Measurements from ENCODE around the gene FAM3D.

The FAM3D gene

DNA sequence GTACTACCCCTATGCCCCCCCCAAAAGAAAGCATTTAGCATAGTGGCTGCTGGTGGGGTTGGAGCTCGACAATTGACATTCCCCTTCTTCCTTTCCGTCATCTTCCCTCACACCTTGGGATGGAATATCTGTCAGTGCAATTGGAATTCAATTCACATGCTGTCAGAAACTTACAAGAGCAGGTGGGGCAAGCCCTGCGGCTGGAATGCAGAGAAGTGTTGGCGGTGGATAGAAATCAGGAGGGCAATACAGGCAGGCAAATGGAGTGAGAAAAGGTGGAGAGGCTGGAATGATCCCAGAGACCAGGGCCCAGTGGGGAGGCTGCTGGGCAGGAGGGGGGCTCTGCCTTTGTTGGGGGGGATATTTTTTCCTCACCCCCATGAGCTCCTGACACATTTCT lies 44.1 kb downstream of the FAM3D start:
- FAIRE-seq = no peak
- no peak for TF ChIP-seq POLR2A (IDR thresholded peaks at IDR 0.05; ENCODE audit: low read depth, low read length)
- DNase-seq (ENCODE audit: insufficient read length, low spot score) = no peak

DNA sequence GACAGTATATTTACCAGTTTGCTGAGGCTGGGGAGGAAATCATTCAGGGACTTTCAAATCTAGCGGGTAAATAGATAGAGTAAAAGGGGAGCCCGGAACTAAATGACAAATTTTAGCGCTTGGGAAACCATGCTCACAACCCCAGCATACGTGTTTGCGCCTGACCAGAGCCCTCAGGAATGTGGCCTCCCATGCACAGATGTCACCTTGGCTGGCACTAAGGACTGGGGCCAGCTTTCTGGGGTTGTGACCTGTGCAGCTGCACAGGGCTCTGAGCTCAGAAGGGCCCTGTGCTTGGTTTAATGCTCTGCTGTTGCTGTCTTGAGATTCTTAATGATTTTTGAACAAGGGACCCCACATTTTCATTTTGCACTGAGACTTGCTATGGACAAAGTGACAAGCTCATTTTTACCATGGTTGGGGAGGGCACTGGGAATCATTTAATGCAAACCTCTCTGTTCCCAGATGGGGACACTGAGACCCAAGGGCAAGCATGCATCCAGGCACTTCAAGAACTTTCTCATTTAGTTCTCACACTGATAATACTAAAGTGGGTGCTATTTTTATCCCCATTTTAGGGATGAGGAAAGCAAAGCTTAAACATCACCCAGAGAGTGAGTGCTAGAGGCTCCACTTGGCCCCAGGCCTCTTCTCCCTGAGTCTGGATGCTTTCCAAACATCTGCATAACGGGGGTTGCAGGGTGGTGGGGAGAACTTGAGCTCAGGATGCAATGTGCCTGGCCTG lies 45.3 kb downstream of the FAM3D start:
- no peak for FAIRE-seq
- no peak for TF ChIP-seq POLR2A (IDR thresholded peaks at IDR 0.05; ENCODE audit: low read depth, low read length)
- no peak for DNase-seq (ENCODE audit: insufficient read length, low spot score)

DNA sequence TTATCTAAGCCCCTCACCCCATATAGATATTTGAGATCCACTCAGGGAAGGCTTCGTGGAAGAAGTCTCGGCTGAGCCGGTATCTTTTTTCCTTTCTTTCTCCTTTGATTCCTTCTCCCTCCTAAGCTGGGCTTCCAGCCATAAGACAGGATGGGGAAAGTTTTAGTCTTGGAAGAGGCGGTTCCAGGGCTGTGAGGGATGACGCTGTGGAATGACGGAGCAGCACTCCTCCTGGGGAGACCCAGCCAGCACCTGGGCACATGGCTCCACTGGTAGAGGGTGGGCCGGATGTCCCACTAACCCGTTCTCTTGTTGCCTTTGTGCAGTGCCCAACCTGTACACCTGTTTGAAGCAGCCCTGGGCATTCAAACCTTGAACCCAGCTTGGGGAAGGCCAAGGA lies 46.2 kb downstream of the FAM3D start:
- DNase-seq (ENCODE audit: insufficient read length, low spot score) (no peak), FAIRE-seq (no peak)
- TF ChIP-seq POLR2A (IDR thresholded peaks at IDR 0.05; ENCODE audit: low read depth, low read length) = no peak

DNA sequence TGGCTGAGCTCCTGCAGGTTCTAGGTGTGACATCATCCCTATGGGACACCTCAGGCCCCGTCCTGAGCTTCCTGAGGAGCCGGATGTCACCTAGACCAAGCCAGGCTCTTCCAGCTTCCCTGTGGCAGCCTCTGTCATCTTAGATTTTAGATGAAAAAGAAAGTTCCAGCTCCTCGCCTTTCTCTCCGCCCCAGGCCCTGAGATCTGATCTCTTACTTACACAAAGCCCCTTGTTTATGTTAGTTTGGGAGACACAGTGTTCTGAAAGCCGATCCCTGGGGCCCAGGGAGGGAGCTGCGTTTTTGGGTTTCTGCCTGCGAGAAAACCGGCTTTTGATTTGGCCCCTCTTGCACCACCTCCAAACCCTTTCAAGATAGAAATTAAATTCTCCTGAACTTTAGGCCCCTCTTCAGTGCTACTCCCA lies 49.2 kb downstream of the FAM3D start:
- DNase-seq (ENCODE audit: insufficient read length, low spot score) (no peak), FAIRE-seq (no peak)
- no peak for TF ChIP-seq POLR2A (IDR thresholded peaks at IDR 0.05; ENCODE audit: low read depth, low read length)

DNA sequence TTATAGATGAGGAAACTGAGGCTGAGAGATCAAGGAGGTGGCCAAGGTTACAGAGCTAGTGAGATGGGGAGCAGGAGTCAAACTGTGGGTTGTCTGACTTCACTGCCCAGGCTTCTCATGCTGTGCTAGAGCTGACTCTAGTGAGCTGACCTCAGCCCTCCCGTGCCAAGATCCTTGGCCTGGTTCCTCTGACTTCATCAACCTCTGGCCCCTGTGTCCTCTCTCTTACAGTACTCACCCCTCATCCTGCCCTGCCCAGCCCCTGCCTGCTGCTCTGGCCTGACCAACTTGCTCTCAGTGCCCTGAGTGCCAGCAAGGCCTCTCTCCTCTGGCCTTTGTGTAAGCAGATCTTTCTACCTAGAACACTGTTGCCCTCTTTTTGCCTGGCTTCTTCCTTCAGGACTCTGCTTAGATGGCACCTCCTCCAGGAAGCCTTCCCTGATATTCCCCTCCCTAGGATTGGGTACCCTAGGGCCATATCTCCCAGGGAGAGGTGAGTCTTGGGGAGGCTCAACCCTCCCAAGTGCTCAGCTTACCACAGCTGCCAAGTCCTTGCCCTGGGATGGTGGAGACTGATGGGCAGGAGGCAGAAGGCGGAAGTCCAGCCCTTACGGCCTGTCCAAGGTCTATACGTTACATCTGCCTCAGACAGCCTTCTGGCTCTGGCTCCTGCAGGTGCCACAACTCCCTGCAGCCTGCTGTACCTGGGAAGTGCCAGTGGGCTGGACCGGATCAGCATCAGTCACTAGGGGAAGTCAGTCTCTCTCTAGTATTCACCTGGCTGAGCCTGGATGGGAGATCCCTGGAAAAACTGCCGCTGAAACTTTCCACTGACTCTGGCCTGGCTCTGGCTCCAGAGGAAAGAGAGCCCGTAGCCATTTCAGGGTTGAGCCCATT lies 53.1 kb downstream of the FAM3D start:
- DNase-seq (ENCODE audit: insufficient read length, low spot score) = peak; percentile 33
- TF ChIP-seq POLR2A (IDR thresholded peaks at IDR 0.05; ENCODE audit: low read depth, low read length) = no peak
- no peak for FAIRE-seq

DNA sequence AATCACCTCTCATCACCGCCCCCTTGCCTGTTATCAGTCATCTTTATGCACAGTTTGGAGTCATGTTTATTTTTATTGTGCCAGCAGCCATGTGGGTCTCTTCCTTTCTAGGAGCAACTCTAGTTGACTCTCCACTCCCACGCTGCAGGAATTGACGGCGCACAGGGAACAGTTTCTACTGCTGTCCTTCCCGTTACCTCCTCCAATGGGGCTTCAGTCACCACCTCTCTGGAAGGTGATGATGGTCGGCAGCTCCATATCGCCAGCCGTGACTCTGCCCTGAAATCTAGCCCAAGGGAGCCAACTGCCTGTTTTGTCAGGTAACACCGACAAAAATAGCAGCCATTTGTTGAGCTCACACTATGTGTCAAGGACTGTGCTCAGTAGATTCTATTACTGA lies 53.7 kb downstream of the FAM3D start:
- TF ChIP-seq POLR2A (IDR thresholded peaks at IDR 0.05; ENCODE audit: low read depth, low read length) = no peak
- FAIRE-seq (no peak), DNase-seq (ENCODE audit: insufficient read length, low spot score) (no peak)

DNA sequence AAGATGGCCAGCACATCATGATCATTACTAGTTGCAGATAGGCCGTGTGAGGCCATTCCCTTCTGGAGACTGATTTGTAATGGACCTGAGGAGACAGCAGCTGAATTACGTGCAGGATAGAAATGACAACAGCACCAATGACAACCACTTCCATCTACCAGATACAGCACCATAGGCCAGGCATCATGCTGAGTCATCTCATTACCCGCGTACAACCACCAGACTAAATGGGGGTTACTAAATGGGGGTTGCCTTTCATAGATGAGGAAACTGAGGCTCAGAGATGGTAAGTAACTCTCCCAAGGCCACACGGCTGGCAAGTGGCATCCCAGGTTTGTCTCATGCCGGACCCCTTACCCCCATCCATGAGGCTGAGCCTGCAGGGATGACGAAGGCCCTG lies 56.6 kb downstream of the FAM3D start:
- TF ChIP-seq POLR2A (IDR thresholded peaks at IDR 0.05; ENCODE audit: low read depth, low read length) = no peak
- DNase-seq (ENCODE audit: insufficient read length, low spot score) = no peak
- no peak for FAIRE-seq

DNA sequence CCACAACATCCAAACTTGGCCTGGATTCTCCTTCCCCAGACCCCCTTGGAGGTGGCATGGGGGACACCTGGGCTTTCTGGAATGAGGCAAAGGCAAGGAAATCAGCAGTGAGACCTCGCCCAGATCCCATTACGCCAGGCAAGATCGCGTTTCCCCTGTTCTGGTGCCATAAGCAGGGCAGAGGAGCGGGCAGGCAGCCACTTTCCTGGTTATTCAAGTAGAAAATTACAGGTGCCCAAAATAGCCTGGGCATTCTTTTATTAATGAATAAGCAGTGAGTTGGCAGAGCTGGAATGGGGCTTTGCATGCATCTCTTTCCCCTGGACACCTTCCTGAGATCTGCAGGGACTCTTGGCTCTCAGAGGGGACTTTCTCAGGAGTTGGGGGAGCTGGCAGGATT lies 57.9 kb downstream of the FAM3D start:
- no peak for TF ChIP-seq POLR2A (IDR thresholded peaks at IDR 0.05; ENCODE audit: low read depth, low read length)
- DNase-seq (ENCODE audit: insufficient read length, low spot score) (no peak), FAIRE-seq (no peak)

DNA sequence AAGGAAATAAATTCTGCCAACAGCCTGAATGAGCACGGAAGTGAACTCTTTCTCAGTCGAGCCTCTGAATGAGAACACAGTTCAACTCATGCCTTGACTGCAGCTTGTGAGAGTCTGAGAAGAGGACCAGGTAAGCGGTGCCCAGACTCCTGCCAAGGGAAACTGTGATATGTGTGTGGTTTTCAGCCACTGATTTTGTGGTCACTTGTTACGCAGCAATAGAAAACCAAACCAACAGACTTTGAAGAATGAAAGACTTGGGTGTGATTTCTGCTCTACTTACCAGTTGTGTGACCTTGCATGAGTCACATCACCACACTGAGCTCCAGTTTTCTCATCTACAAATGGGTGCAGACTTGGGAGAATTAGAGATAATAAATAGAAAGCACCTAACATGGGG lies 58.8 kb downstream of the FAM3D start:
- TF ChIP-seq POLR2A (IDR thresholded peaks at IDR 0.05; ENCODE audit: low read depth, low read length) = no peak
- no peak for FAIRE-seq

DNA sequence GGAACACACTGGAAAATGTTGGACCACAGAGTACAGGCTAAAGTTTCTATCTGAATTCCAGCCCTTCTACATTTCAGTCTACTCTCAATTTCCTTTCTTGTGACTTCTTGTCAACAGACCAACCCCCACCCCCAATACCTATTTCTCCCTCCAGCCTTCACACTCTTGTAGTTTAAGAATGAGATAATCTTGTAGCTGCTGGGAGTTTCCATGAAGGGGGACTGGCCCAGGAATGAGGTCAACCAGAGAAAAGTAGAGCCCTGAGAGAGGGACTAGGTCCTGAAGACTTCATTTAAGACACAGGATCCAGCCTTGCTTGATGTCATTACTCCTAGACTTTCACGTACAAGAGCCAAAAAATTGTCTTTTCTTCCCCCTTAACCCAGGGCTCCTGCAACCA lies 59.9 kb downstream of the FAM3D start:
- FAIRE-seq (no peak), DNase-seq (ENCODE audit: insufficient read length, low spot score) (no peak)
- no peak for TF ChIP-seq POLR2A (IDR thresholded peaks at IDR 0.05; ENCODE audit: low read depth, low read length)

More for the DNA sequence above, 58.8 kb downstream of the FAM3D start:
- no peak for DNase-seq (ENCODE audit: insufficient read length, low spot score)

DNA sequence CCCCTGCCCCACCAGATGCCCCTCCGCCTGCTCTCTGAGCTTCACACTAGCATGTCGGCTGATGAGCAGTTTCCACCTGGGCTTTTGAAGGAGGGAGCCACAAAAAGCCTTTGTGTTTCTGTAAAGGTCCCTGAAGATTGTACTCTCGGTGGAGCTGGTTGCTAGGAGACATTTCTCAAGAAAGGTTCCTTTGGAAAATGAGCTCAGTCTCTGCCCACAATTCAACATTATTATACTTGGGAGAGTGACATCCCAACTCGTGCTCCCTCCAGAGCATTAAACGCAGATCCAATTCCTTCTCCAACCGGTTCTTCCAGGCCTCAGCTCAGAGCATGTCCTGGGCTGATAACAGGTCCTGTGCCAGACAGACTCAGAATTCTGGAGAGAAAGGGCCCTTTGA lies 62.5 kb downstream of the FAM3D start:
- FAIRE-seq = no peak
- no peak for TF ChIP-seq POLR2A (IDR thresholded peaks at IDR 0.05; ENCODE audit: low read depth, low read length)
- DNase-seq (ENCODE audit: insufficient read length, low spot score) = no peak

DNA sequence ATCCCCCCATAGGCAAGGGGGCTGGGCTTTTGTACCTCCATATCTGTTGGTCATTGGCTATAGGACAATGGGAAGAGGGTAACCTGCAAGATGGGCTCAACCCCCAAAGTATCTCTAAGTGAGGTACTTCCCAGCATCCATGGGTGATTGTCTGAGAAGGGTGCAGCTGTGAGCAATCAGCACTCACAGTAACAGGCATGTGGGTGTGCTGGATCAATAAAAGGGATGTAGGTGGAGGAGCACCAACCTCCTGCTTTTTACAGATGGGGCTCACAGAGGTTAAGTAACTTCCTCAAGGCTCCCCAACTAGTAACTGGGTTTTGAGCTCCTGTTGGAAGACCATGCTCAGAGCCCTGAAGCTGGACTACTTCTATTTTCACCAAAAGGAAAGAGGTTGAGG lies 63.0 kb downstream of the FAM3D start:
- no peak for FAIRE-seq
- TF ChIP-seq POLR2A (IDR thresholded peaks at IDR 0.05; ENCODE audit: low read depth, low read length) = no peak
- no peak for DNase-seq (ENCODE audit: insufficient read length, low spot score)

DNA sequence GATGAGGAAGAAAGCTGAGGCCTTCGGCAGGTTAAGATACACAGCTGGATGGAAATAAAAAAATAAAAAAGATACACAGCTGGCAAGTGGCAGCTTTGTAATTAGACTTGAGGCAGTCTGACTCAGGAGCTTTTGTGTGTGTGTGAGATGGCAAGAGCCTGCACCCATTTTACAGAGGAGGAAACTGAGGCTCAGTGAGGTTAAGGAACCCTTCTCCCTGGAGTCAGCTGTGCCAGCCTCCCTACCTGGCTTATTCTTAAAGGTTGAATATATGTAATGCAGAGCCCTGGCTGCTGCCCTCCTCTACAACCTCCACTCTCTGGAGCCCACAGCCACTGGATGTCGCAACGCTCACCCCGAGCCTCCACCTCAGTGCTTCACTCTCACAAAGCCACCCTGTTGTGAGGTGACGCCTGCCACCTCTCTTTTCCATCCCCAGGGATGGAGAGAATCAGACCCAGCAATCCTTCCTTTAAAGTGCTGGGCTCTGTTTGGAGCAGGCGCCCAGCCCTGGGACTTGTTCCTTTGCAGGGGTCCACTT lies 68.7 kb downstream of the FAM3D start:
- DNase-seq (ENCODE audit: insufficient read length, low spot score) (no peak), FAIRE-seq (no peak)
- TF ChIP-seq POLR2A (IDR thresholded peaks at IDR 0.05; ENCODE audit: low read depth, low read length) = no peak

DNA sequence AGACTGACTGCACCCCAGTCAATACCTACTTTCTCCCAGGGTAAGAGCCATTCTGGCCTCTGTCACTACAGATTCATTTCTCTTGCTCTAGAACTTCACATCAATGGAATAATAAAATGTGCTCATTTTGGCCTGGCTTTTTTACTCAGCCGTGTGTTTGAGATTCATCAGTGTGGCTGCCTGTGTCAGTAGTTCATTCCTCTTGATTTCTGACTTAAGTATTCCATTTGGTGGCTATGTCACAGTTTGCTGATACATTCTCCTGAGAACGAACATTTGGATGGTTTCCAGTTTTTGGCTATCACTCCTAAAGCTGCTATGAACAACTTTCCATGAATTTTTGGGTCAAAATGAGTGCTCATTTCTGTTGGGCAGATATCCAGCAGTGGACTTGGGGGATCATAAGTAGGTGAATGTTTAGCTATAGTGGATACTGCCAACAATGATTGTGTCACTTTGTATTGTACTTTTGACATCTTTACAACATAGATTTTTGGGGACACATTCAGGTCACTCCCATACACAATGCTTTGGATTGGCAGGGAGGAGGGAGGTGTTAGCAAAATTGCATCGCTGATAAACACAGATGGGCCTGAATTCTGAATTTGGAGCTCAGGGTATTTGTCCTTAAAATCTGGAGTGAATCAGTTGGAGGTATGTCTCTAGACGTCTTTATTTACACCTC lies 69.6 kb downstream of the FAM3D start:
- no peak for TF ChIP-seq POLR2A (IDR thresholded peaks at IDR 0.05; ENCODE audit: low read depth, low read length)
- FAIRE-seq (no peak), DNase-seq (ENCODE audit: insufficient read length, low spot score) (no peak)

Measured in H54 (cell line).